Body of pancreas (tissue), 4 donors: ENCODE results near the gene TRAF3. TPM values are rescaled to one million over a fixed set of nuclear protein-coding genes. Genes with fewer than 3 reads are reported as not detected.

Experiments
- ATAC-seq: fragments of 150-250 bp; one replicate; pipeline ENCODE4 v1.9.1; 2016
- DNase-seq, 4 donors: peaks; one replicate each; pipeline ENCODE4 v3.0.0-alpha.2; 2019
- H3K27ac ChIP-seq, 4 donors: fragments of 200-600 bp; sonication (generic); 1 replicate in 3 of 4; 2 replicates in 1 of 4; pipeline versions ENCODE4 v1.5.1 to v1.6.1; 2016 to 2019; ENCODE audit warnings: mild to moderate bottlenecking in 1 of 4, mixed read lengths in 1 of 4, moderate library complexity in 1 of 4
- H3K27me3 ChIP-seq, 2 donors: fragments of 200-600 bp; sonication (generic); one replicate each; pipeline ENCODE4 v1.6.0; 2016; ENCODE audit warnings: mild to moderate bottlenecking in 1 of 2
- H3K36me3 ChIP-seq, 2 donors: fragments of 200-600 bp; sonication (generic); replicated peaks in 1 of 2; 2 replicates each; pipeline ENCODE4 v1.5.1; 2016; ENCODE audit warnings: low read depth in 2 of 2; ENCODE audit not compliant: insufficient read depth in 1 of 2
- H3K4me1 ChIP-seq: fragments of 200-600 bp; sonication (generic); one replicate; pipeline ENCODE4 v1.6.0; 2016
- H3K4me3 ChIP-seq, 2 donors: fragments of 200-600 bp; sonication (generic); 1 replicate in 1 of 2; 2 replicates in 1 of 2; pipeline ENCODE4 v1.5.1; 2016 to 2019
- H3K9me3 ChIP-seq, 3 donors: fragments of 200-600 bp; sonication (generic); 1 replicate in 2 of 3; 2 replicates in 1 of 3; pipeline ENCODE4 v1.5.1; 2016
- CTCF ChIP-seq, 7 experiments: fragments of 450-650 bp in 4 of 7; fragments of 200-600 bp in 3 of 7; sonication (generic) in 3 of 7; IDR thresholded peaks; one replicate each; pipeline ENCODE4 v1.5.1; 2016 to 2019; ENCODE audit warnings: antibody characterized with exemption in 7 of 7
- POLR2A ChIP-seq, 3 donors: fragments of 450-650 bp; IDR thresholded peaks; one replicate each; pipeline ENCODE4 v1.6.1; 2016; ENCODE audit warnings: antibody characterized with exemption in 3 of 3, mild to moderate bottlenecking in 2 of 3
- WGBS, 2 donors: methylation state at CpG; one replicate each; pipeline ENCODE4 v1.1.5; 2017; 5-methylcytosine and 5-hydroxymethylcytosine counted together
- intact Hi-C: fragments of 100-400 bp; cut with DNase I; formaldehyde crosslinking; loops from one replicate; pipeline ENCODE4 v1.15.1; 2023
- total RNA-seq, 2 donors: library from RNA; depleted of rRNA; stranded (reverse); fragments of >200 nt; gene quantifications; one replicate each; pipeline ENCODE4 v1.1.0, GENCODE V29; 2016

Gene TRAF3
- total RNA-seq, 2 donors from 2014 or later: 10.4 to 22.7 TPM

GRCh38 chr14:102805371-102805891, 28.2 kb downstream of the TRAF3 start:
- no peak overlapping the region for H3K27ac ChIP-seq
- ATAC-seq: no peak
- 82 to 91% methylated on average over 8 to 9 of the region's 9 CpGs for WGBS, 2 donors
- no peaks in the 10 kb centered on the region for H3K4me1 ChIP-seq
- H3K27me3 ChIP-seq: no peaks in the 10 kb centered on the region
- no peak for DNase-seq
- H3K36me3 ChIP-seq: no peaks in the 10 kb centered on the region
- intact Hi-C loops: no loop called here
- TF ChIP-seq CTCF (IDR thresholded peaks at IDR 0.05): no peak
- no peak for TF ChIP-seq POLR2A (IDR thresholded peaks at IDR 0.05)
- no peak overlapping the region for H3K4me3 ChIP-seq
- H3K9me3 ChIP-seq: no peaks in the 10 kb centered on the region

DNA sequence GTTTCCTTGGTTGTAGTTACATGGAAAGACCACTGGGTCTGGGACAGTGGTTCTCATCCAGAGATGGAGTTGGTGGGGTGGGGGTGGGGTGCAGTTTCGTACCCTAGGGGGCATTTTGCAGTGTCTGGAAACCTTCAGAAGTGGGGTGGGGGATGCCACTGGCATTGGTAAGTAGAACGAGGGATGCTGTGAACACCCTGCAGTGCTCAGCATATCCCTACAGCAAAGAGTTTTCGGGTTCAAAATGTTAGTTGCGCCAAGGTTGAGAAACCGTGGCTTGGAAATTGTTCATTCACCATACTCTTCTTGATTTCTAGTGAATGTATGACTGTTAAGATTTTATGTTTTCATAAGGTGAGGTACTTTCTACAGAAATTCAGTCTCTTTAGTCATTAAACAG, 28.7 kb downstream of the TRAF3 start:
- WGBS, 2 donors: 86% methylated on average over 5 of the region's 5 CpGs
- intact Hi-C loops: no loop called here

GRCh38 chr14:102806447-102806846, 29.2 kb downstream of the TRAF3 start:
- DNase-seq: no peak
- TF ChIP-seq POLR2A (IDR thresholded peaks at IDR 0.05): no peak
- TF ChIP-seq CTCF (IDR thresholded peaks at IDR 0.05): no peak
- Histone ChIP-seq H3K9me3 (no peaks in the 10 kb centered on the region), H3K4me1 (no peaks in the 10 kb centered on the region), H3K36me3 (no peaks in the 10 kb centered on the region), H3K27me3 (no peaks in the 10 kb centered on the region), H3K27ac (no peak overlapping the region), H3K4me3 (no peak overlapping the region)
- no peak for ATAC-seq
- 93 to 96% methylated on average over 4 of the region's 4 CpGs for WGBS, 2 donors
- intact Hi-C loops: no loop called here

More for the DNA sequence above, 28.7 kb downstream of the TRAF3 start:
- no peaks in the 10 kb centered on the region for H3K36me3 ChIP-seq
- no peak for ATAC-seq
- H3K4me1 ChIP-seq: no peaks in the 10 kb centered on the region
- no peaks in the 10 kb centered on the region for H3K9me3 ChIP-seq
- H3K27me3 ChIP-seq: no peaks in the 10 kb centered on the region
- no peak for DNase-seq
- no peak overlapping the region for H3K27ac ChIP-seq
- TF ChIP-seq POLR2A (IDR thresholded peaks at IDR 0.05) (no peak), CTCF (IDR thresholded peaks at IDR 0.05) (no peak)
- H3K4me3 ChIP-seq: no peak overlapping the region

- intact Hi-C loops: no loop called here
- TF ChIP-seq POLR2A (IDR thresholded peaks at IDR 0.05) (no peak), CTCF (IDR thresholded peaks at IDR 0.05) (no peak)
- Histone ChIP-seq H3K27ac (no peak overlapping the region), H3K9me3 (no peaks in the 10 kb centered on the region), H3K4me1 (no peaks in the 10 kb centered on the region), H3K4me3 (no peak overlapping the region), H3K36me3 (no peaks in the 10 kb centered on the region), H3K27me3 (no peaks in the 10 kb centered on the region)
- ATAC-seq: no peak
- DNase-seq: no peak
- WGBS, 2 donors: 88 to 92% methylated on average over 4 of the region's 4 CpGs
Observed at GRCh38 chr14:102807013-102807406, 29.8 kb downstream of the TRAF3 start.

DNA sequence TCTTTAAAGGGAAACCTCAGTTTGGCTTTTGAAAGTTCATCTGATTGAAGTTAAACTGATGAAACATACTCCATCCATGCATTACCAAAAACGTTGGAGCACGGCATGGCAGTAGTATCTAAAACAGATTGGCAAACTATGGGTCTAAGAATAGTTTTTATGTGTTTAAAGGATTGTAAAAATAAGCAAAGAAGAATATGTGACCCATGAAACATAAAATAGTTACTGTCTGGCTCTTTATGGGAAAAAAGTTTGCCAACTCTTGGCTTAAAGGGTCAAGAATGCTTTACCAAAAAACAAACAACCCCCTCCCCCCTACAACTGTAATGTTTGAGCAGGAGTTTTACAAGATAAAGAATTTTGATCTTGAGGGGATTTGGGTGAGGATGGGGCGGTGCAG, 32.6 kb downstream of the TRAF3 start:
- TF ChIP-seq CTCF (IDR thresholded peaks at IDR 0.05): no peak
- no peak for TF ChIP-seq POLR2A (IDR thresholded peaks at IDR 0.05)
- Histone ChIP-seq H3K36me3 (no peaks in the 10 kb centered on the region), H3K4me1 (no peaks in the 10 kb centered on the region), H3K4me3 (no peak overlapping the region), H3K27me3 (no peaks in the 10 kb centered on the region), H3K27ac (no peak overlapping the region), H3K9me3 (no peaks in the 10 kb centered on the region)
- intact Hi-C loops: no loop called here
- WGBS, 2 donors: 85 to 87% methylated on average over 3 of the region's 3 CpGs
- ATAC-seq (no peak), DNase-seq (no peak)
